ENCODE results near the gene PTGES.
"Not testable (repeated sequence)": the region's sequence is repeated elsewhere in the genome, so short reads cannot be mapped to it uniquely, and the experiment has no call there.

The PTGES gene

DNA sequence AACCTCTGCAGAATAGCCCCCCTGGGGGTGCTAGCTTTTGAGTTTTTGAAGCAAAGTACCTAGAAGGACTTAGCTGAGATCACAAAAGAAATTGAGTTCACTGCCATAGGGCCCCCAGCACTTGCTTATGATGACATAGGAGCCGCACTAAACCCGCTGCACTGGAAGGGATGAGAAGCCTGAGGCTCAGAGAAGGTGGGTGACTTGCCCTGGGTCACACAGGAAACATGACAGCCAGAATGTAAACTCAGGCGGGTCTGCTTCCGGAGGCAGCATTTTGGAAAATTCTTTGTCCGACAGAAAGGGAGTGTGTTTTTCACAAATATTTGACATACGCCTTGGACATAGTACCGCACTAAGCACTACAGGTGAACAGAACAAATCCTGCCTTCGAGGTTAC lies 41.7 kb upstream of the PTGES start:
- Histone ChIP-seq H3K36me3 (ENCODE audit: control insufficient read depth in 1 of 2, insufficient read depth in 2 of 2, low read length in 2 of 2) (no peaks in the 10 kb centered on the region), H2BK120ac (ENCODE audit: insufficient read depth, low read length, poor library complexity) (no peak overlapping the region), H3K18ac (ENCODE audit: low read length) (no peak overlapping the region), H3K79me1 (ENCODE audit: low read length) (no peaks in the 10 kb centered on the region), H4K12ac (ENCODE audit: low read depth, low read length) (no peak overlapping the region), H2AFZ (ENCODE audit: insufficient read depth, low read length, poor library complexity) (no peak overlapping the region), H3K9me3 (ENCODE audit: insufficient read depth, low read depth, low read length) (peaks cover 1% of the 10 kb centered on the region), H3K4me2 (ENCODE audit: low read length) (no peak overlapping the region), H4K8ac (ENCODE audit: low read depth, low read length) (no peak overlapping the region), H2BK5ac (ENCODE audit: low read depth, low read length, poor library complexity) (no peak overlapping the region), H3K4ac (ENCODE audit: low read depth, low read length) (no peak overlapping the region), H2BK12ac (ENCODE audit: low read length) (no peak overlapping the region), H4K91ac (ENCODE audit: low read depth, low read length) (no peak overlapping the region), H3K79me2 (ENCODE audit: control insufficient read depth, insufficient read depth, low read length, poor library complexity) (no peaks in the 10 kb centered on the region), H3K27ac (ENCODE audit: low read depth, low read length) (no peak overlapping the region), H3K4me1 (ENCODE audit: control insufficient read depth in 1 of 2, insufficient read depth in 2 of 2, low read length in 2 of 2) (no peaks in the 10 kb centered on the region), H3K4me3 (ENCODE audit: low read depth, low read length) (no peak overlapping the region), H2AK5ac (ENCODE audit: low read length) (no peak overlapping the region), H3K14ac (ENCODE audit: low read length) (no peak overlapping the region), H3K27me3 (ENCODE audit: insufficient read depth, low read length) (no peaks in the 10 kb centered on the region), H3K9ac (ENCODE audit: low read length) (no peak overlapping the region), H3K23ac (ENCODE audit: low read length) (no peak overlapping the region)
- WGBS (ENCODE audit: extremely low coverage, insufficient coverage, insufficient read length): no CpG with 5 or more reads among the region's 8 CpGs
- no peak for DNase-seq

DNA sequence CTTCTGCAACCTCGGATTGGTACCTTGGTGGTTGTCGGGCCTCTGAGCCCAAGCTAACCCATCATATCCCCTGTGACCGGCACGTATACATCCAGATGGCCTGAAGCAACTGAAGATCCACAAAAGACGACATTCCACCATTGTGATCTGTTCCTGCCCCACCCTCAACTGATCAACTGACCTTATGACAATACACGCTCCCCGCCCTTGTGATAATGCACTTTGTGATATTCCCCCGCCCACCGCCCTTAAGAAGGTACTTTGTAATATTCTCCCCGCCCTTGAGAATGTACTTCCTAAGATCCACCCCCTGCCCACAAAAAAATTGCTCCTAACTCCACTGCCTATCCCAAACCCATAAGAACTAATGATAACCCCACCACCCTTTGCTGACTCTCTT lies 33.6 kb upstream of the PTGES start:
- Histone ChIP-seq H3K4me1 (ENCODE audit: control insufficient read depth in 1 of 2, insufficient read depth in 2 of 2, low read length in 2 of 2) (no peaks in the 10 kb centered on the region), H3K27me3 (ENCODE audit: insufficient read depth, low read length) (no peaks in the 10 kb centered on the region), H2BK12ac (ENCODE audit: low read length) (no peak overlapping the region), H2BK5ac (ENCODE audit: low read depth, low read length, poor library complexity) (no peak overlapping the region), H3K4ac (ENCODE audit: low read depth, low read length) (no peak overlapping the region), H3K9me3 (ENCODE audit: insufficient read depth, low read depth, low read length) (no peaks in the 10 kb centered on the region), H4K12ac (ENCODE audit: low read depth, low read length) (no peak overlapping the region), H3K79me2 (ENCODE audit: control insufficient read depth, insufficient read depth, low read length, poor library complexity) (no peaks in the 10 kb centered on the region), H3K27ac (ENCODE audit: low read depth, low read length) (no peak overlapping the region), H2AK5ac (ENCODE audit: low read length) (no peak overlapping the region), H3K4me3 (ENCODE audit: low read depth, low read length) (no peak overlapping the region), H3K79me1 (ENCODE audit: low read length) (no peaks in the 10 kb centered on the region), H3K23ac (ENCODE audit: low read length) (no peak overlapping the region), H3K14ac (ENCODE audit: low read length) (no peak overlapping the region), H3K36me3 (ENCODE audit: control insufficient read depth in 1 of 2, insufficient read depth in 2 of 2, low read length in 2 of 2) (no peaks in the 10 kb centered on the region), H4K8ac (ENCODE audit: low read depth, low read length) (no peak overlapping the region), H4K91ac (ENCODE audit: low read depth, low read length) (no peak overlapping the region), H2AFZ (ENCODE audit: insufficient read depth, low read length, poor library complexity) (no peak overlapping the region), H2BK120ac (ENCODE audit: insufficient read depth, low read length, poor library complexity) (no peak overlapping the region), H3K4me2 (ENCODE audit: low read length) (no peak overlapping the region), H3K9ac (ENCODE audit: low read length) (no peak overlapping the region), H3K18ac (ENCODE audit: low read length) (no peak overlapping the region)
- DNase-seq: no peak
- WGBS (ENCODE audit: extremely low coverage, insufficient coverage, insufficient read length): no CpG with 5 or more reads among the region's 10 CpGs

DNA sequence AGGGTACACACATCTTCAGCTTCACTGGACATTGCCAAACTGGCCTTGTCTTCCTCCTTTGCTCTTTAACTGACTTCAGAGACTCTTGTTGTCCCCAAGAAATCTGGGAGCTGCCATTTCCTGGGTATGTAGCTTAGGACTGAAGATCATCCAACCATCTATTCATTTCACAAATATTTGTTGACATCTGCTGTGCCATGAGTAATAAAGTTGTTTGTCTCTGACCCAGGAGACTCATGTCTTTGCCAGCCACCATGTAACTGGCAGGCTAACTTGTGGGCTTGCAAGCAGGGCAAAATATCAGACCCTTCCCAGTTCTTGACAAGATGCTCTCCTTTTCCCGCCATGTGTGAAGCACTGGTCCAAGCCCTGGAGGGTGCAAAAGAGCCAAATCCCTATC lies 33.0 kb upstream of the PTGES start:
- H4K91ac ChIP-seq (ENCODE audit: low read depth, low read length): no peak overlapping the region
- no peak overlapping the region for H3K9ac ChIP-seq (ENCODE audit: low read length)
- WGBS (ENCODE audit: extremely low coverage, insufficient coverage, insufficient read length): no CpG with 5 or more reads among the region's 1 CpG

DNA sequence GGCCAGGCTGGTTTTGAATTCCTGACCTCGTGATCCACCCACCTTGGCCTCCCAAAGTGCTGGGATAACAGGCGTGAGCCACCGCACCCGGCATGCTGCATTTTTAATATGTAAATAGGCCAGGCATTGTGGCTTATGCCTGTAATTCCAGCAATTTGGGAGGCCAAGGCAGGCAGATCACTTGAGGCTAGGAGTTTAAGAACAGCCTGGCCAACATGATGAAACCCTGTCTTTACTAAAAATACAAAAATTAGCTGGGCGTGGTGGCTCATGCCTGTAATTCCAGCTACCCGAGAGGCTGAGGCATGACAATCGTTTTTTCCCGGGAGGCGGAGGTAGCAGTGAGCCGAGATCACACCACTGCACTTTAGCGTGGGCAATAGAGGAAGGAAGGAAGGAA lies 32.1 kb upstream of the PTGES start:
- H3K9ac ChIP-seq (ENCODE audit: low read length); H3K4me2 ChIP-seq (ENCODE audit: low read length); H3K79me2 ChIP-seq (ENCODE audit: control insufficient read depth, insufficient read depth, low read length, poor library complexity); H3K14ac ChIP-seq (ENCODE audit: low read length); H3K4me3 ChIP-seq (ENCODE audit: low read depth, low read length); H3K4ac ChIP-seq (ENCODE audit: low read depth, low read length); H2BK12ac ChIP-seq (ENCODE audit: low read length); H2BK5ac ChIP-seq (ENCODE audit: low read depth, low read length, poor library complexity); H2AK5ac ChIP-seq (ENCODE audit: low read length); H2AFZ ChIP-seq (ENCODE audit: insufficient read depth, low read length, poor library complexity); H3K27ac ChIP-seq (ENCODE audit: low read depth, low read length); H3K18ac ChIP-seq (ENCODE audit: low read length); H3K79me1 ChIP-seq (ENCODE audit: low read length); H4K91ac ChIP-seq (ENCODE audit: low read depth, low read length); H2BK120ac ChIP-seq (ENCODE audit: insufficient read depth, low read length, poor library complexity); H3K27me3 ChIP-seq (ENCODE audit: insufficient read depth, low read length); H3K4me1 ChIP-seq (ENCODE audit: control insufficient read depth in 1 of 2, insufficient read depth in 2 of 2, low read length in 2 of 2); H3K23ac ChIP-seq (ENCODE audit: low read length); H3K36me3 ChIP-seq (ENCODE audit: control insufficient read depth in 1 of 2, insufficient read depth in 2 of 2, low read length in 2 of 2); H4K12ac ChIP-seq (ENCODE audit: low read depth, low read length); H3K9me3 ChIP-seq (ENCODE audit: insufficient read depth, low read depth, low read length); H4K8ac ChIP-seq (ENCODE audit: low read depth, low read length): not testable (repeated sequence)
- WGBS (ENCODE audit: extremely low coverage, insufficient coverage, insufficient read length): no CpG with 5 or more reads among the region's 11 CpGs
- peak; percentile 88 to 89 for DNase-seq

More for the DNA sequence above, 33.0 kb upstream of the PTGES start:
- no peaks in the 10 kb centered on the region for H3K27me3 ChIP-seq (ENCODE audit: insufficient read depth, low read length)
- no peak overlapping the region for H2BK120ac ChIP-seq (ENCODE audit: insufficient read depth, low read length, poor library complexity)
- no peak overlapping the region for H3K27ac ChIP-seq (ENCODE audit: low read depth, low read length)
- DNase-seq: peak in 1 of 2 donors; percentile 47
- no peak overlapping the region for H2BK12ac ChIP-seq (ENCODE audit: low read length)
- H3K4me3 ChIP-seq (ENCODE audit: low read depth, low read length): no peak overlapping the region
- H3K18ac ChIP-seq (ENCODE audit: low read length): no peak overlapping the region
- no peak overlapping the region for H2AK5ac ChIP-seq (ENCODE audit: low read length)
- no peak overlapping the region for H4K8ac ChIP-seq (ENCODE audit: low read depth, low read length)
- no peaks in the 10 kb centered on the region for H3K9me3 ChIP-seq (ENCODE audit: insufficient read depth, low read depth, low read length)
- no peaks in the 10 kb centered on the region for H3K4me1 ChIP-seq (ENCODE audit: control insufficient read depth in 1 of 2, insufficient read depth in 2 of 2, low read length in 2 of 2)
- H3K36me3 ChIP-seq (ENCODE audit: control insufficient read depth in 1 of 2, insufficient read depth in 2 of 2, low read length in 2 of 2): no peaks in the 10 kb centered on the region
- no peaks in the 10 kb centered on the region for H3K79me1 ChIP-seq (ENCODE audit: low read length)
- H3K23ac ChIP-seq (ENCODE audit: low read length): no peak overlapping the region
- no peak overlapping the region for H2BK5ac ChIP-seq (ENCODE audit: low read depth, low read length, poor library complexity)
- H4K12ac ChIP-seq (ENCODE audit: low read depth, low read length): no peak overlapping the region
- H3K4ac ChIP-seq (ENCODE audit: low read depth, low read length): no peak overlapping the region
- H3K79me2 ChIP-seq (ENCODE audit: control insufficient read depth, insufficient read depth, low read length, poor library complexity): no peaks in the 10 kb centered on the region
- no peak overlapping the region for H3K14ac ChIP-seq (ENCODE audit: low read length)
- H3K4me2 ChIP-seq (ENCODE audit: low read length): no peak overlapping the region
- no peak overlapping the region for H2AFZ ChIP-seq (ENCODE audit: insufficient read depth, low read length, poor library complexity)

All from trophoblast cell (in vitro differentiated cells and primary cell).